ENCODE data around the gene SLC39A11. TPM values are rescaled to one million over a fixed set of nuclear protein-coding genes. Genes with fewer than 3 reads are reported as not detected.
"Not testable (repeated sequence)": the region's sequence is repeated elsewhere in the genome, so short reads cannot be mapped to it uniquely, and the experiment has no call there.

SLC39A11 gene
- total and polyA plus RNA-seq, 2 donors (not counting 1 experiment from before 2014, with no cell fraction given), result 12.7 to 27.4 TPM

DNA sequence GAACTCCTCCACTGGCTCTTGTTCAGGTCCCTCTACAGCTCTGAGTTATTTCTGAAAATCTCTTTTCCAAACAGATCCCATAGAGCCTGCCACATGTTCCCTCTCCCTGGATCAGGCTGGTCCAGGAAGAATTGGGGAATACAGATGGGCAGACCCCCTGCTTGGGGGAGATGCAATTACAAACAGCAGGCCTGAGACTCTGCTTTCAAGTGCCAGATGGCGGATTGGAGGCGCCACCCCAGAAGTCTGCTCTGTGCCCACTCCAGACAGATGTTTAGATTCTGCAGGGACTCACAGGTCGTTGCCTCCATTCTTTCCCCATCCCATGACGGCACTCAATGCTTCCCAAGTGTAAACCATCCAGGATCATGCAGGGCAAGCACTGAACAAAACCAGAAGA, 316.6 kb downstream of the SLC39A11 start:
- no peak overlapping the region for H3K27ac ChIP-seq (ENCODE audit: insufficient read depth, low read length)

GRCh38 chr17:72775237-72775636, 317.3 kb downstream of the SLC39A11 start:
- H3K27me3 ChIP-seq (ENCODE audit: control insufficient read depth, insufficient read depth, low read length), result no peaks in the 10 kb centered on the region
- no peak overlapping the region for H3K4me2 ChIP-seq (ENCODE audit: extremely low read depth, insufficient read depth, low read length)
- H3K79me2 ChIP-seq (ENCODE audit: control insufficient read depth, insufficient read depth, low read length), result no peaks in the 10 kb centered on the region
- DNase-seq (ENCODE audit: low read depth in 2 of 2), result no peak
- no peak overlapping the region for H2AFZ ChIP-seq (ENCODE audit: low read length)
- no peak overlapping the region for H3K27ac ChIP-seq (ENCODE audit: insufficient read depth, low read length)
- no peaks in the 10 kb centered on the region for H4K20me1 ChIP-seq (ENCODE audit: control insufficient read depth, extremely low read depth, insufficient read depth, low read length)
- H3K4me3 ChIP-seq (replicated peaks in 1 of 4; ENCODE audit: control extremely low read depth in 1 of 4, insufficient read depth in 1 of 4, low read depth in 3 of 4, low read length in 4 of 4), result no peak overlapping the region
- no peaks in the 10 kb centered on the region for H3K36me3 ChIP-seq (ENCODE audit: control insufficient read depth, insufficient read depth, low read length)
- no peaks in the 10 kb centered on the region for H3K9me3 ChIP-seq (ENCODE audit: control insufficient read depth, insufficient read depth, low read depth, low read length)
- H3K9ac ChIP-seq (ENCODE audit: insufficient read depth, low read length), result no peak overlapping the region
- H3K4me1 ChIP-seq (ENCODE audit: control insufficient read depth, extremely low read depth, insufficient read depth, low read length), result no peaks in the 10 kb centered on the region
- TF ChIP-seq, protein P1, sequence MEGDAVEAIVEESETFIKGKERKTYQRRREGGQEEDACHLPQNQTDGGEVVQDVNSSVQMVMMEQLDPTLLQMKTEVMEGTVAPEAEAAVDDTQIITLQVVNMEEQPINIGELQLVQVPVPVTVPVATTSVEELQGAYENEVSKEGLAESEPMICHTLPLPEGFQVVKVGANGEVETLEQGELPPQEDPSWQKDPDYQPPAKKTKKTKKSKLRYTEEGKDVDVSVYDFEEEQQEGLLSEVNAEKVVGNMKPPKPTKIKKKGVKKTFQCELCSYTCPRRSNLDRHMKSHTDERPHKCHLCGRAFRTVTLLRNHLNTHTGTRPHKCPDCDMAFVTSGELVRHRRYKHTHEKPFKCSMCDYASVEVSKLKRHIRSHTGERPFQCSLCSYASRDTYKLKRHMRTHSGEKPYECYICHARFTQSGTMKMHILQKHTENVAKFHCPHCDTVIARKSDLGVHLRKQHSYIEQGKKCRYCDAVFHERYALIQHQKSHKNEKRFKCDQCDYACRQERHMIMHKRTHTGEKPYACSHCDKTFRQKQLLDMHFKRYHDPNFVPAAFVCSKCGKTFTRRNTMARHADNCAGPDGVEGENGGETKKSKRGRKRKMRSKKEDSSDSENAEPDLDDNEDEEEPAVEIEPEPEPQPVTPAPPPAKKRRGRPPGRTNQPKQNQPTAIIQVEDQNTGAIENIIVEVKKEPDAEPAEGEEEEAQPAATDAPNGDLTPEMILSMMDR (conservative IDR thresholded peaks at IDR 0.05 in 1 of 2, IDR thresholded peaks at IDR 0.05 in 1 of 2; ENCODE audit: low read depth in 1 of 2, low read length in 2 of 2), result no peak
- no peak for TF ChIP-seq EZH2 (IDR thresholded peaks at IDR 0.05; ENCODE audit: low read length, missing control alignments)

More for the DNA sequence above, 316.6 kb downstream of the SLC39A11 start:
- Histone ChIP-seq H3K79me2 (ENCODE audit: control insufficient read depth, insufficient read depth, low read length) (no peaks in the 10 kb centered on the region), H3K4me1 (ENCODE audit: control insufficient read depth, extremely low read depth, insufficient read depth, low read length) (no peaks in the 10 kb centered on the region), H4K20me1 (ENCODE audit: control insufficient read depth, extremely low read depth, insufficient read depth, low read length) (no peaks in the 10 kb centered on the region), H3K4me3 (replicated peaks in 1 of 4; ENCODE audit: control extremely low read depth in 1 of 4, insufficient read depth in 1 of 4, low read depth in 3 of 4, low read length in 4 of 4) (no peak overlapping the region), H3K27me3 (ENCODE audit: control insufficient read depth, insufficient read depth, low read length) (no peaks in the 10 kb centered on the region), H2AFZ (ENCODE audit: low read length) (no peak overlapping the region), H3K36me3 (ENCODE audit: control insufficient read depth, insufficient read depth, low read length) (no peaks in the 10 kb centered on the region), H3K4me2 (ENCODE audit: extremely low read depth, insufficient read depth, low read length) (no peak overlapping the region), H3K9me3 (ENCODE audit: control insufficient read depth, insufficient read depth, low read depth, low read length) (no peaks in the 10 kb centered on the region), H3K9ac (ENCODE audit: insufficient read depth, low read length) (no peak overlapping the region)
- TF ChIP-seq, protein P1 (conservative IDR thresholded peaks at IDR 0.05 in 1 of 2, IDR thresholded peaks at IDR 0.05 in 1 of 2; ENCODE audit: low read depth in 1 of 2, low read length in 2 of 2), result no peak
- no peak for TF ChIP-seq EZH2 (IDR thresholded peaks at IDR 0.05; ENCODE audit: low read length, missing control alignments)
- DNase-seq (ENCODE audit: low read depth in 2 of 2), result no peak

GRCh38 chr17:72774236-72774635, 318.3 kb downstream of the SLC39A11 start:
- Histone ChIP-seq H3K36me3 (ENCODE audit: control insufficient read depth, insufficient read depth, low read length) (no peaks in the 10 kb centered on the region), H3K27me3 (ENCODE audit: control insufficient read depth, insufficient read depth, low read length) (no peaks in the 10 kb centered on the region), H3K9me3 (ENCODE audit: control insufficient read depth, insufficient read depth, low read depth, low read length) (no peaks in the 10 kb centered on the region), H3K27ac (ENCODE audit: insufficient read depth, low read length) (no peak overlapping the region), H4K20me1 (ENCODE audit: control insufficient read depth, extremely low read depth, insufficient read depth, low read length) (no peaks in the 10 kb centered on the region), H3K79me2 (ENCODE audit: control insufficient read depth, insufficient read depth, low read length) (no peaks in the 10 kb centered on the region), H3K9ac (ENCODE audit: insufficient read depth, low read length) (no peak overlapping the region), H2AFZ (ENCODE audit: low read length) (no peak overlapping the region), H3K4me3 (replicated peaks in 1 of 4; ENCODE audit: control extremely low read depth in 1 of 4, insufficient read depth in 1 of 4, low read depth in 3 of 4, low read length in 4 of 4) (no peak overlapping the region), H3K4me1 (ENCODE audit: control insufficient read depth, extremely low read depth, insufficient read depth, low read length) (no peaks in the 10 kb centered on the region), H3K4me2 (ENCODE audit: extremely low read depth, insufficient read depth, low read length) (no peak overlapping the region)
- no peak for TF ChIP-seq EZH2 (IDR thresholded peaks at IDR 0.05; ENCODE audit: low read length, missing control alignments)
- TF ChIP-seq, protein P1 (conservative IDR thresholded peaks at IDR 0.05 in 1 of 2, IDR thresholded peaks at IDR 0.05 in 1 of 2; ENCODE audit: low read depth in 1 of 2, low read length in 2 of 2), result no peak
- DNase-seq (ENCODE audit: low read depth in 2 of 2), result no peak

DNA sequence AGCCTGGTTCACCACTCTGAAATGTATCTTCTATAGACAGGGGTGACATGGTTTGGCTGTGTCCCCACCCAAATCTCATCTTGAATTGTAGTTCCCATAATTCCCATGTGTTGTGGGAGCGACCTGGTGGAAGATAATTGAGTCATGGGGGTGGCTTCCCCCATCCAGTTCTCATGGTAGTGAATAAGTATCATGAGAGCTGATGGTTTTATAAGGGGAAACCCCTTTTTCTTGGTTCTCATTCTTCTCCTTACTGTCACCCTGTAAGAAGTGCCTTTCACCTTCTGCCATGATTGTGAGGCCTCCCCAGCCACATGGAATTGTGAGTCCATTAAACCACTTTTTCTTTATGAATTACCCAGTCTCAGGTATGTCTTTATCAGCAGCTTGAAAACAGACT, 319.3 kb downstream of the SLC39A11 start:
- not testable (repeated sequence) for H3K4me1 ChIP-seq (ENCODE audit: control insufficient read depth, extremely low read depth, insufficient read depth, low read length); H3K9ac ChIP-seq (ENCODE audit: insufficient read depth, low read length); H2AFZ ChIP-seq (ENCODE audit: low read length); H3K9me3 ChIP-seq (ENCODE audit: control insufficient read depth, insufficient read depth, low read depth, low read length); H3K4me2 ChIP-seq (ENCODE audit: extremely low read depth, insufficient read depth, low read length); H3K27ac ChIP-seq (ENCODE audit: insufficient read depth, low read length); H3K27me3 ChIP-seq (ENCODE audit: control insufficient read depth, insufficient read depth, low read length); DNase-seq (ENCODE audit: low read depth in 2 of 2); H3K79me2 ChIP-seq (ENCODE audit: control insufficient read depth, insufficient read depth, low read length); H3K4me3 ChIP-seq (replicated peaks in 1 of 4; ENCODE audit: control extremely low read depth in 1 of 4, insufficient read depth in 1 of 4, low read depth in 3 of 4, low read length in 4 of 4); H3K36me3 ChIP-seq (ENCODE audit: control insufficient read depth, insufficient read depth, low read length); H4K20me1 ChIP-seq (ENCODE audit: control insufficient read depth, extremely low read depth, insufficient read depth, low read length)

Data from fibroblast of lung (primary cell).